Bone marrow (tissue), 2 donors: ENCODE data around the gene RTTN.

ENCODE experiments used
- DNase-seq, 2 donors: peaks; one replicate each; lab custom pipeline; 2025; lab: John Stamatoyannopoulos, UW

The RTTN gene

DNA sequence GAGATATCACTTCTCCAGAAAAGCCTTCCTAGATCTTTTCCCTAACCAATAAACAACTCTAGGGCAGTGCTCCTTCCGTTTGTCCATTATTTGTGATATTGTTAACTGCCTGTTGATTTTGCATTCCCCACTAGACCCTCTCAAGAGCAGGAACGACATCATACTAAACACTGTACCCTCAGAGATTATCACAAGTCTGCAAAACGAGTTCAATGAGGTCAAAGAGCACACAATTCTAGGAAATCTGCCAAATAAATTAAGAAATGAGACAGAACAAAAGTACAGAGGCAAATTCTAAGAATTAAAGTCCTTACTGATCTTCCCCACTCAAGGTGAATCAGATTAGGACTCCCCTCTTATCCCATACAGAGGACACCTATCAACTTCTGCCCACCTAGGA is 7.6 kb downstream of the RTTN start:
- no peak for DNase-seq

DNA sequence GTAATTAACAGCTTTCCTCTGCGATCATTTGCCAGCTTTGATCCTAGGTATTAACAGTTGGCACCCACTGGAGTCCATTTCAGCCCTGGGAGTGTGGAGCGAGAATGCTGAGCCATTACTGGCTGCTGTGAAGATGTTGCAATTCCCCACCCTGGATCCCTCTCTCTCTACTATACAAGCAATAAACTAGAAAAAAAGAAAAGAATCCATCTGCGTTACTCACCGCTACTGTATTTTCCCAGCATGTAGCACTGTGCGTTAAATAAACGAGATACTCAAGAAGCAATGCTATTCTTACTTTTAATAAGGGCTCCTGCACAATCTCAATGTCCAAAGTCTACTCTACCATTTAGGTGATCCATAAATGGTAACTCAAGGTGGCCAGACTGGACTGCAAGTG is 8.5 kb downstream of the RTTN start:
- DNase-seq = no peak

DNA sequence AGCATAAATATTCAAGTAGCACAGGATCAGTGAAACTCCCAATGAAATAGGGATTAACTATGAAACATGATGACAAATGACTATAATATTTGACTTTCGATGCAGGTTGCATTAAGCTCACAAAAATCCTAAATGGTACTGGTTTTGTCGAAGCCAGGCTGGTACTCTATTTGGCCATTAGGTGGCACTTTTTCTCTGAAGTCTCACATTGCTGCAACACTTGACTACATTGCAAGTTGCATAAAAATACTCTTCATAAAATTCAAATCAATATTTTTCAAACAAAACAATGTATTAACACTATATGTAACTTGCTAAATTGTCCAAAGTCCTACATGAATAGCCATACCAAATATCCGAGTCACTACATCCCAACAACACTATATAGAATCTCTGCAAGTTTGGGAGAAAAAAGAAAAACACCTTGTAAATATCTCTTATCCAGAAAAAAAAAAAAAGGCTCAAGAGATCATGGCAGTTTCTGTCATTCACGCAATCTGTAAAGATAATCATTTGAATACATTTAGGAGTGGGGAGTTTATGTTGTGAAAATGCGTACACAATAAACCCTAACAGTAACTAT is 9.5 kb downstream of the RTTN start:
- no peak for DNase-seq

DNA sequence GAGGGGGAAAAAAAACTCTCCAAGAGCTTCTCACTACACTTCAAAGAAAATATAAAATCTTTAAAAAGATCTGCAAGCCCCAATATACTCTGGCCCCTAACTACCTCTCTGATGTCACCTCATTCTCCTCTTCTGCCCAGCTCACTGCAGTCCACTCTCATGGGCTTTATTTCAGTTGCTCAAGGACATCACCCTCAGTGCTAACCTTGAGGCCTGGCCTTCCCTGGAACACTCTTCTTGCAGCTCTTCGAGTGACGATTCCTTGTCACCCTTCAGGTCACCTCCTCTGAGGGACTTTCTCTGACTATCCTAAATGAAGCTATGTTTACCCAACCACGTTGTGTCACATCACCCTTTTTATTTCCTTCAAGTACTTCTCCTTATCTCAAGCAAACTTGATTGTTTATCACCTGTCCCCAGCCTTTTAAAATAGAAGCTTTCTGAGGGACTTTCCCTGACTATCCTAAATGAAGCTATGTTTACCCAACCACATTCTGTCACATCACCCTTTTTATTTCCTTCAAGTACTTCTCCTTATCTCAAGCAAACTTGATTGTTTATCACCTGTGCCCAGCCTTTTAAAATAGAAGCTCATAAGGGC is 10.4 kb downstream of the RTTN start:
- DNase-seq = no peak

DNA sequence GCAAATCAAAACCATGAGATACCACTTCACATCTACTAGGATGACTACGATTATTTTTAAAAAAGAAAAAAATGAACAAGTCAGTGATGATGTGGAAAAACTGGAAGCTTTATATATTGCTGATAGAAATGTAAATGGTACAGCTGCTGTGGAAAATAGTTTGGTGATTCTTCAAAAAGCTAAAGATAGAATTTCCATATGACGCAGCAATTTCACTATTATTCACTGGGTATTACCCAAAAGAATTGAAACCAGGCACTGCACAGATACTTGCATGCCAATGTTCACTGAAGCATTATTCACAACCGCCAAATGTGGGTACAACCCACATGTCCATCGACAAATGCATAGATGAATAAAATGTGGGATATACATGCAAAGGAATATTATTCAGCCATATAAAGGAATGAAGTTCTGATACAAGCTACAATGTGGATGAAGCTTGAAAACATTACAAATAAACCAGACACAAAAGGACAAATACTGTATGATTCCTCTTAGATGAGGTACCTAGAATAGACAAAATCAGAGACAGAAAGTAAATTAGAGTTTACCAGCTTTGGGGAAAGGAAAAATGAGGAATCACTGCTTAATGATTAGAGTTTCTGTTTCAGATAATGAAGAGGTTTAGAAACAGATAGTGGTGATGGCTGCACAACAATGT is 11.1 kb downstream of the RTTN start:
- DNase-seq = no peak

DNA sequence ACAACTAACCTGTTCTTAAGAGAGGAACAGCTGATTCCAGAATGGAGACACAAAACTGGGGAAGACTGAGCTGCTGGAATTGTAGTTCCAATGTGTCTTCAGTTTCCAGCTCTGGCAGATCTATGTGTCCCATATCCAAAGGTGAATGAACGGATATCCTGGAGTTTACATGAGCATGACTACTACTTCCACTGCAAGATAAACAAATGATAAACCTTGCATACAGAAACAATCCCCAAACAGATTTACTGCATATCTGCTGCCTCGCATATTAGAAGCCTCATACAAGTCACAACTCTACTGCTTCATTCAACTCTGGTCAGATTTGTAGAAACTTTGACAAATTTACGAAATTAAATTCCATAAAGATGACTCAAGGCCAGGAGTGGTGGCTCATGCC is 15.0 kb downstream of the RTTN start:
- no peak for DNase-seq

DNA sequence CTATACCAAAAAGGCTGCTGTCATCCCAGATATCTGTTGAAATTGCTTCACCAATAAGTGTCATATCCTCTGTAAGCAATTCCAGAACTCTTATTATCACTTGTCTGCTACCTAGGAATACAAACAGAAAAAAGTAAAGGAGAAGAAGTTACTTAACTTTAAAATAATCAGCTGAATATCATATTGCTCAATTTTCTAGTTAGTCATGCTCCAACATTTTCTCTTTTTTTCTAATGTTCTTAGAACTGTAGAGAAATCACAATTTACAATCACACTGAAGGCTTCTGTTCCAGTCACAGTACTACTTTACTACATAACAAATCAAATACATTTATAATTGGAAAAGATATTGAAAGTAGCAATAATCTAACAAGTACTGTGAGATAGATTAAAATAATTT is 17.4 kb downstream of the RTTN start:
- no peak for DNase-seq

DNA sequence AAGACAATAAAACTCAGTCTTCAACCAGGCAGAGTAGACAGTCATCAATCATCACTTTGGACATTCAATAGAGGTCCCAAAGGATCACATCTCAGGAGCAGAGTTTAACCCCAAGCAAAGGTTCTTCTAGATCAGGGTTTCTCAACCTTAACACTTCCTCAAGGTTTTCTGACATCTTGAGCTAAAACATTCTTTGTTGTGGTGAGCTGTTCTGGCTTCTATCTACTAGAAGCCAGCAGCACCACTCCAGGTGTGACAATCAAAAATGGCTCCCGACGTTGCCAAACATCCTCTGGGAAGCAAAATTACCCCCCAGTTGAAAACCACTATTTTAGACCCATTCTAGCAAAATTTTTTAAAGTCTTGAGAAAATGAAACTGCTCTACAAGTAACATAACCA is 22.0 kb downstream of the RTTN start:
- no peak for DNase-seq

DNA sequence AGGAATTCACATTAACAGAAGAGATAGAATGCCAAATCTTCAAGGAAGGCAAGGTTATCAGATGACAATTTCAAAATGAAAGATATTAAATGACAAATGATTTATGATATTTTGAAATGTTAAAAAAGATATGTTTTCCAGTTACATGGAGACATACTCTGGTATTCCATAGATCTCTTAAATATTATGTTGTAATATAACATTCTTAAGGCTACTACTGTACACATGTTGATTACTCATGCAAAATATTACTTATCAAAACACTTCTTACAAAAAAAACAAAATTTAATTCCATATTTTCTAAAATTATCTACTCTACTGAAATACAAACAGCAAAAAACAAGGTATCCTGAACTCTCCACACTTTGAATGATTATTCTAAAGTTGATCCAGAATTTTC is 22.9 kb downstream of the RTTN start:
- DNase-seq = no peak

DNA sequence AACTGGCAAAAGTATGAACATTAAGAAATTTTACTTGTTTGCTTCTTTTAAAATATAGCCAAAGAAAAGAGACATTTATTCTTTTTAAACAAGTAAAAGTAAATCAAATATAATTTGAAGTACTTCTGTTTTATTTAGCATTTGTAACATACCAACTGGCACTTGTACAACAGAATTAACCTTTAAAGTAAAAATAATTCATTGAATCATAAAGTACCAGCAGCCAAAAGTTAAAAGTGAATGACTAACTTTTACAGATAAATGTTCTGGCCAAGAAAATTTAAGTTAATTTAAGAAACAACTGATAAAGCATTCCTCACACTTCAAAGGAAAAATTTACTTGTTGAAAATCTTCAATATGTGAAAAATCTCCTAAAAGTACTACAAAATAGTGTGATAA is 23.8 kb downstream of the RTTN start:
- no peak for DNase-seq

DNA sequence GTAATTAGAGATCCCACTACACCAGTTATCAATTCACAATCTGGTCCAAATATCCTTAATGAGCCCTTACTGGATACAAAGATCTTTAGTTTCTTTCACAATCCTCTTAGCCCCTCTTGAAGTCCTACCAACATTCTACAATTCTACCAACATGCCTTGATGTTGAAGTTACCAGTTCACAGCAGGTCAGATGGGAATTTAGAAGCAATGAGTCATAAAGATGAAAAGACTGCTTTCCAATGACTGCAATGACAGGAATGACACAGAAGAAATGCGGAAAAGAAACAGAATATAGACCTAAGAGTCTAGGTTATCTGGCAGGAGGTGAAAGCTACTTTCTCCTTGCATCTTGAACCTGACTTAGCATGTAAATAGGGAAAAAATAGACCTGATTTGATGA is 24.5 kb downstream of the RTTN start:
- no peak for DNase-seq

DNA sequence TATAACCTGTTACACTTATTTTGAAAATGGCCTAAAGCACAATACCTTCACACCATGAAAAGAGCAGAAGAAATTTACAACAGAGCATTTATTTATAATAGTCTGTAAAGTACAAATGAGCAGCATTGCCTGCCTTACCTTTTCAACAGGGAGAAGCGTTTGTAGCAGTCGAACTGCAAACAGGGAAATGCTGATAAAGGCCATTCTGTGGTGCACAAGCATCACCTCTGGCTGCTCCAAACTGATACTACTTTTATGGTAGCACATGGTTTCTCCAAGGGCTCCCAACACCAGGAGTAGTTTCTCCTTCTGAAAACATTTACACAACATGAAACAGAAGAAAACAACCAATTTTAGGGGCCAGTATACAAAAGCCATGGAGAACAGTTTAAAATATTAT is 28.9 kb downstream of the RTTN start:
- DNase-seq = no peak

DNA sequence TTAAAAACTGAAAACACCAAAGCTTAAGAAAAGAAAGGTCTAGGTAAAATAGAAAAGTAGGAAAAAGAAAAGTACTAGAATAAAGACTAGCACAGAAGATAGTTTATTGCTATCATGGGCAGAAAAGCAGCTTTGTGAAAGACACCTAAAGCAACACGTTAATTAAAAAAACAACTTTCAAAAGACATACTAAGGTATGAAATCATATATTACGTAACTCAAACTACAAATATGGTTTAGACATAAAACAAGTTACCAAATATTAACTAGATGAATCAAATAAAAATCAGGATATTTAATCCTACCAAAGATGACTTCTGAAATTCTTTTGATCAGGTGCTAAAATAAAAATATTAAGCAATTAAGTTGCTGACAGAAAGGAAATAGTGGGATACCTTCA is 30.3 kb downstream of the RTTN start:
- no peak for DNase-seq

DNA sequence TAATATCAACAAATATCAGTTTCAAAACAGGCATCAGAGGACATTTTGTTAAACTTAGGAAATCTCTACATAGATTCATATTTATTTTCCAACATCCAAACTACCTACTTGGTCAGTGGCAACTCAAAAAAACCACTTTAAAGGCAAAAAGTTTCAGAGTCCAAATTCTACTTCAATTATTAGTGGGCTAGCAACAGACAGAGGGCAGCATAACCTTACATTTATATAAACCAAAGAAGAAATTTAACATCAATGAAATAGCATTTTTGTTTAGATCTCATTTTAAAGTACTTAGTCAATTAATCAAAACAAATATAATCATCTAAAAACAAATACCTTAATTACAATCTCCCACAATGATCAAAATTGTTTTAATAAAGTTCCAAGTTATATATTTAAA is 33.3 kb downstream of the RTTN start:
- DNase-seq = no peak

DNA sequence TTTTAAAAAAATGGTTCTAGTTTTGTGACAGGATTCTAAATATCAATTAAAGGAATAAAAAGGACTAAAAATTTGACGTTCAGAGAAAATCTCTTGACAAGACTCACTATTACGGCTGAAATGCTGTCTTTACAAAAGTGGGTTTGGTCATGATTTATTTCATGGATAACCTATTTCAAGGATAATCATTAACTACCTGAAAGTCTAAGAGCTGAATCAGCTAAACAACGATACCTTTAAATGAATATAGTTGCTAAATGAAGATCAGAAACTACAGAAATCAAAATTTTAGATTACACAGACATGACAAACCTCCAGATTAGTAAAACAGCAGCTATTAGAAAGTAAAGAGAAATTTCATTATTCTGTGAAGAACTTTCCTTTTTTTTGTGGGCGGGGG is 35.7 kb downstream of the RTTN start:
- no peak for DNase-seq

DNA sequence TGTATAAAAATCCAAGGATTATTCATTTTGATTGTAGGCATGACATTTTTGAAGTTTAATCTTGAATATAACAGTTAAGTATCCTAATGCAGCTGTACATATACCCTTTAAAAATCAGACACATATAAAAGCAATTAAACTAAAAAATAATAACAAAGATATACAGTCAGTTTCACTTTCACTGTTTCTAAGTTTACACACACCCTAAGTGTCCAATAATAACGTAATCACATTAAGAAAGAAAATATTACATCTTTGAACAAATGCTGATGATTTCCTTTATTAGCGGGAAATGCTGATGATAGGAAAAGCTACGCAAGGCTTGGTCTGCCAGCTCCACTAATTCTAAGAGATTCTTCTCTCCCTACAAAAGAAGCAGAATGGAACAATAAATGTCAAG is 38.8 kb downstream of the RTTN start:
- no peak for DNase-seq

DNA sequence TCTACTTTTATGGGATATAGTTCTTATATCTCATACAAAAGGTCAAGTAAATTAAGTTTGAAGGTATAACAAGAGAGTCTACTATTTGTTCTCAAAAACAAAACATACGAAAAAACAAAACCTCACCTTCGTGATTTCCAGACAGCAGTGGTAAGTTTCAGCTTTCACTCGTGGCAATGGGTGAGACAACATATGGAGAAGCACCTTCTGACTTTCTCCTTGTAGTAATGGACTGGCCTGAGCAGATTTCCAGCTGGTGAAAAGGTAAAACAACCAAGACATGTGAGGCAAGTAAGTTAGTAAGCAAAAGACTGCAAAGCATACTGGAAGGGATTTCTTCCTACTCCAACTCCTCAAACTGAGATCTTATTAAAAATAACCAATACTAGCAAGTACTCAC is 39.6 kb downstream of the RTTN start:
- DNase-seq = no peak

DNA sequence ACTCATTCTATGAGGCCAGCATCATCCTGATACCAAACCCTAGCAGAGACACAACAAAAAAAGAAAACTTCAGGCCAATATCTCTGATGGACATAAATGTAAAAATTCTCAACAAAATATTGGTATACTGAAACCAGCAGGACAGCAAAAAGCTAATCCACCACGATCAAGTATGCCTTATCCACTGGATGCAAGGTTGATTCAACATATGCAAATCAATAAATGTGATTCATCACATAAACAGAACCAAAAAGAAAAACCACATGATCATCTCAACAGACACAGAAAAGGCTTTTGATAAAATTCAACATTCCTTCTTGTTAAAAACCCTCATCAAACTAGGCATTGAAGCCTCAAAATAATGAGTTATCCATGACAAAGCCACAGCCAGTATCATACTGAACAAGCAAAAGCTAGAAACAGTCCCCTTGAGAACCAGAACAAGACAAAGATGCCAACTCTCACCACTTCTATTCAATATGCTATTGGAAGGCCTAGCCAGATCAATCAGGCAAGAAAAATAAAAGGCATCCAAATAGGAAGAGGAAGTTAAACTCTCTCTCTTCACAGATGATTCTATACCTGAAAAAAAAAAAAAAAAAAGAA is 45.3 kb downstream of the RTTN start:
- DNase-seq = no peak

DNA sequence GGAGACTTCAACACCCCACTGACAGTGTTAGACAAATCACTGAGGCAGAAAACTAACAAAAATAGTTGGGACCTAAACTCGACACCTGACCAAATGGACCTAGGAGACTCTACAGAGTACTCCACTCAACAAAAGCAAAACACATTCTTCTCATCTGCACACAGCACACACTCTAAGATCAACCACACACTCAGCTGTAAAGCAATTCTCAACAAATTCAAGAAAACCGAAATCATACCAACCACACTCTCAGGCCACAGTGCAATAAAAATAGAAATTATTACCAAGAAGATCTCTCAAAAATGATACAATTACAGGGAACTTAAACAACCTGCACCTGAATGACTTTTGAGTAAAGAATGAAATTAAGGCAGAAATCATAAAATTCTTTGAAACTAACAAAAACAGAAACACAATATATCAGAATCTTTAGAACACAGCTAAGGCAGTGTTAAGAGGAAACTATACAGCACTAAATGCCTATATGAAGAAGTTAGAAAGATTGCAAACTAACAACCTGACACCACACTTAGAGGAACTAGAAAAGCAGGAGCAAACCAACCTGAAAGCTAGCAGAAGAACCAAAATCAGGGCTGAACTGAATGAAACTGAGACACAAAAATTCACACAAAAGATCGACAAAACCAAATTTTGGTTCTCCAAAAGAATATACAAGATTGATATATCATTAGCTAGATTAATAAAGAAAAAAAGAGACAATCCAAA is 46.3 kb downstream of the RTTN start:
- DNase-seq = no peak

DNA sequence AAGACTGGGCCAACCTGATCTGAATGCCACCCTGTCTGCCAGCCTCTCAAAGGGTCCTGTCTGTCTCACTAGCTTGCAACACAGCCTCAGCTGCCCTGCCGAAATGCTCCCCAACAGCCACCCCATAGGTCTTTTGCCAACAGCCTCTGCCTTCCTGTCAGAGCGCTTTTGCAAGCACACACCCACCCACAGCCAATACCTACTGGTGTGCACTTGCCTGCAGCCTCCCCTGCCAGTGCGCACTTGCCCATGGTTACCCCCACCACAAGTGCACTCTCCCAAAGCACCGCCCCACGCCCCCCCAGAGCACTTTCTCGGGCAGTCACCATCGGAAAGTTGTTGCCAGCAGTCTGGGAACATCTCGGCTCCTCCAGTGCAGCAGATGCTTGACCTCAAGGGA is 48.6 kb downstream of the RTTN start:
- DNase-seq = no peak

DNA sequence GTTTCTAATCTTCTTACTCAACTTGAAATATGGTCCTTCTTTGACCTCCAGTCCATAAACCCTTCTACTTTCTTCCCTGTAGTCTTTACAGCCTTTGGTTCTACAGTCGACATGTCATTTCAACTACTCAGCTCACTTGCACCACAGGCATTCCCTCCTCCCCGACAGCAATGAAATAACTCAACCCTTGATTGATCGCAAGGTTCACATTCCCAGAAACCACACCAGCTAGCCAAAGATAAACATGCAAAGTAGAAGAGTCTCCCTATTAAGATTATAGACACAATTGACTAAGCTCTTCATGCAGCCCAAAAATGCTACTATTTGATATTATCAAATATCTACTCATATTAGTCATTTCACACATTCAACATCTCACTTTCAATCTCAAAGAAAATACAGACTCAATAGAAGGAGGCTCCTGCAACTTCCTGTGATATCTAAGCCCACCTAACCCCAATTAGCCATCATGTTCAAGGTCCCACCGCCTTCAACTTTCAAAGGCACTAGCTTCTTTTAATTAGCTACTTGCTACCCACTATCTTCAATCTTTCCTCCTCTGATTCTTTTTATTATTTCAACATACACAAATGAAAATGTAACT is 50.8 kb downstream of the RTTN start:
- DNase-seq = no peak

DNA sequence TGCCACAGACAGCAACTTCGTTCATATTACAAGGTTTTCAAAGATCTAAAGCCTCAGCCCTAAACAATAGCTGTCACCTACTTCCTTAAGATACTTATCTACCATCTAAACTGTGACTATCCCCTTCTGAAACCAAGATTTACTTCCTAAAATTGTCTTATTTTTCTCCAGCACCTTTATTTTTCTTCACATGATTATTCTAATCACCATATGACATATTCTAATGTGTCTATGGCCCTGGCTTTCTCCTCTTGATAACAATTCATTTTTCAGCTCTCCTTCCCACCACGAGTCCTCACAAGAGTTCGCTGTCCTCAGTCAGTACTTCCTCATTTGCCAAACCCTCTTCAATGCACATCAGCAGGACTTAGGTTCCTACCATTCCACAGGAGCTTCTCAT is 53.9 kb downstream of the RTTN start:
- DNase-seq = peak in 1 of 2 donors; percentile 84
